ENCODE data around the gene MAPK10. TPM values are rescaled to one million over a fixed set of nuclear protein-coding genes. Genes with fewer than 3 reads are reported as not detected.
A peak's percentile ranks its signal among the peaks of the same experiment; 100 is the strongest.

MAPK10 gene
- total RNA-seq, 1 donor from 2014 or later = 25.2 TPM

DNA sequence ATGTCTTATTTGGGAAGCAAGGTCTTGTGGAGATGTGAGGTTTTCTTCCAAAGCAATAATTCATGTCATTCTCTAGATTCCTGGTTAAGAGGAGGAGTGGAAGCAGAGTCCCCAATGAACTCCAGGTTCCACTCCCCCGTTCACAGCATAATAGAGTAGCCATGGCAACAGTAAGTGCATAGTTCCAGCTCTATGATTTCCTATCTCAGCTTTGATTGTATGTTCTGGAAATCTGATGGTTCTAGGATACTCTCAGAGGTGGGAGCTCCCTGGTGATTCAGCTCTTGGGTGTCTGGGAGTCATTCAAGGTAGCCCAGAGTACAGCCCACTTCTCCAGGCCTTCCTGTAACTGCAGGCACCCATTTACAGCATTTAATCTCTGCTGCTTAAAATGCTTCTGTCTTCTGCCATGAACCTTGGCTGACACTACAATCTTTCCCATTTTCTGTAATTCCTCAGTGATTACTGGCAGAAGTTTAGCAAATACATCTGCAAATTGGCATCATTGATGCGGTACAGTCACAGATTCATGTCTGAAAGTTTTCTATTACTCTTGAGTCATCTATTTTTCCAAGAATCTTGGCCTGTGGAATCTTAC lies 242.0 kb downstream of the MAPK10 start:
- Mint-ChIP-seq H3K9me3 (peaks cover 22% of the 10 kb centered on the region), H3K27ac (peak overlapping the region; percentile 76), H3K27me3 (ENCODE audit: low read depth) (no peaks in the 10 kb centered on the region), H3K4me1 (peaks cover 19% of the 10 kb centered on the region), H3K4me3 (no peak overlapping the region), H3K36me3 (peaks cover 2% of the 10 kb centered on the region)
- TF ChIP-seq, protein P1, sequence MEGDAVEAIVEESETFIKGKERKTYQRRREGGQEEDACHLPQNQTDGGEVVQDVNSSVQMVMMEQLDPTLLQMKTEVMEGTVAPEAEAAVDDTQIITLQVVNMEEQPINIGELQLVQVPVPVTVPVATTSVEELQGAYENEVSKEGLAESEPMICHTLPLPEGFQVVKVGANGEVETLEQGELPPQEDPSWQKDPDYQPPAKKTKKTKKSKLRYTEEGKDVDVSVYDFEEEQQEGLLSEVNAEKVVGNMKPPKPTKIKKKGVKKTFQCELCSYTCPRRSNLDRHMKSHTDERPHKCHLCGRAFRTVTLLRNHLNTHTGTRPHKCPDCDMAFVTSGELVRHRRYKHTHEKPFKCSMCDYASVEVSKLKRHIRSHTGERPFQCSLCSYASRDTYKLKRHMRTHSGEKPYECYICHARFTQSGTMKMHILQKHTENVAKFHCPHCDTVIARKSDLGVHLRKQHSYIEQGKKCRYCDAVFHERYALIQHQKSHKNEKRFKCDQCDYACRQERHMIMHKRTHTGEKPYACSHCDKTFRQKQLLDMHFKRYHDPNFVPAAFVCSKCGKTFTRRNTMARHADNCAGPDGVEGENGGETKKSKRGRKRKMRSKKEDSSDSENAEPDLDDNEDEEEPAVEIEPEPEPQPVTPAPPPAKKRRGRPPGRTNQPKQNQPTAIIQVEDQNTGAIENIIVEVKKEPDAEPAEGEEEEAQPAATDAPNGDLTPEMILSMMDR (IDR thresholded peaks at IDR 0.05; ENCODE audit: unreplicated experiment) = no peak
- no peak for DNase-seq (ENCODE audit: low spot score in 2 of 2, unreplicated experiment in 2 of 2)

DNA sequence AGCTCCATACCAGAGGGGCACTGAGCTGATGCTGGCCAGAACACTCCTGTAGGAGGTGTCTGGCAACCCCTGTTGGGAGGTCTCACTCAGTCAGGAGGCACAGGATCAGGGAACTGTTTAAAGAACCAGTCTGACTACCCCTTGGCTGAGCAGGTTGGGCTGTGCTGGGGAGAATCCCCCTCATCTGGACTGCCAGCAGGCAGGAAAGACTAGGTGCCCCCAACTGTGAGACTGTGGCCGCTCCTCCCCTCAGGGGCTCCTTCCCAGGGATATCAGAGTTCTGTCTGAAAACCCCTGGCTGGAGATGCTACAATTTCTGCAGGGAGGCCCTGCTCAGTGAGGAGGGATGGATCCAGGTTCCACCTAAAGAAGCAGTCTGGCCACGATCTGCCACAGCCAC lies 245.3 kb downstream of the MAPK10 start:
- no peak for DNase-seq (ENCODE audit: low spot score in 2 of 2, unreplicated experiment in 2 of 2)
- TF ChIP-seq, protein P1 (IDR thresholded peaks at IDR 0.05; ENCODE audit: unreplicated experiment) = no peak
- no peaks in the 10 kb centered on the region for H3K27me3 Mint-ChIP-seq (ENCODE audit: low read depth)
- peaks cover 14% of the 10 kb centered on the region for H3K36me3 Mint-ChIP-seq
- no peak overlapping the region for H3K27ac Mint-ChIP-seq
- H3K4me1 Mint-ChIP-seq = peaks cover 17% of the 10 kb centered on the region
- peaks cover 42% of the 10 kb centered on the region for H3K9me3 Mint-ChIP-seq
- H3K4me3 Mint-ChIP-seq = no peak overlapping the region

DNA sequence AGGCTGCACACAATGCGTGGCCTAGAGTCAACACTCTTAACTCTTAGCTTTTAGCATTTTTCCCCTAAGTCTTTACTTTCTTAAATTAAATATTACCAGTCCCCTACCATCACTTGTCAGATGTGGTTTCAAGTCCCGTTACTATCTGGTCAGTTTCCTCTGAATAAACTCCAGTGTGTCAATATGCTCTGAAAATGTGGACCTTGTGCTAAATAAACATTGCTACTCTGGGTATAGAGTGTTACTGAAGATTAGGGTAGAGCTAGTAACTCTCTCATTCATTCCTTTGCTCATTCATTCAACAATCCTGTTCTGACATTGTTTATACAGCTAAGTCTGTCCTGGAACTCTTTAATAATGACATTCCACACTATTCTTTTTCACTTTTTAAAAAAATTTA lies 251.0 kb downstream of the MAPK10 start:
- Mint-ChIP-seq H3K4me3 (no peak overlapping the region), H3K4me1 (no peaks in the 10 kb centered on the region), H3K9me3 (peaks cover 41% of the 10 kb centered on the region), H3K27ac (no peak overlapping the region), H3K27me3 (ENCODE audit: low read depth) (no peaks in the 10 kb centered on the region), H3K36me3 (peaks cover 14% of the 10 kb centered on the region)
- TF ChIP-seq, protein P1 (IDR thresholded peaks at IDR 0.05; ENCODE audit: unreplicated experiment) = no peak
- no peak for DNase-seq (ENCODE audit: low spot score in 2 of 2, unreplicated experiment in 2 of 2)

DNA sequence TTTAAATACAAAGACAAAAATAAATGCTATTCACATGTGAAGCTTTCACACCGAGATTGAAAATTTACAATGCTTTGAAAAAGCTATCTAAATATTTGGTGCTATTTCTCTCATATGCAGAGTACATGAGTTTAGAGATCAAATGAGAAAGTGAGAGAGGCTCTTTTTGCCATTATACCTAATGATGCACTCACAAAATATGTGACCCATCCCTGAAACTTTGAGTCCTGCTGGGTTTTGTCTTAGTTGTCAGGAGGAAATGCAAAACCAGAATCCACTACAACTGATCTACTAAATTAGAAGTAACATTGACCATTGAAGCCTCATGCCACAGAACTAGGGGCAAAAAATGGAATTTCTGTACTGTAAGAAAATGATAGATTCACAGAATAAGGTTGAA lies 251.7 kb downstream of the MAPK10 start:
- peaks cover 14% of the 10 kb centered on the region for H3K36me3 Mint-ChIP-seq
- TF ChIP-seq, protein P1 (IDR thresholded peaks at IDR 0.05; ENCODE audit: unreplicated experiment) = no peak
- no peaks in the 10 kb centered on the region for H3K4me1 Mint-ChIP-seq
- H3K27ac Mint-ChIP-seq = no peak overlapping the region
- H3K9me3 Mint-ChIP-seq = peaks cover 34% of the 10 kb centered on the region
- DNase-seq (ENCODE audit: low spot score in 2 of 2, unreplicated experiment in 2 of 2) = no peak
- H3K27me3 Mint-ChIP-seq (ENCODE audit: low read depth) = no peaks in the 10 kb centered on the region
- no peak overlapping the region for H3K4me3 Mint-ChIP-seq

DNA sequence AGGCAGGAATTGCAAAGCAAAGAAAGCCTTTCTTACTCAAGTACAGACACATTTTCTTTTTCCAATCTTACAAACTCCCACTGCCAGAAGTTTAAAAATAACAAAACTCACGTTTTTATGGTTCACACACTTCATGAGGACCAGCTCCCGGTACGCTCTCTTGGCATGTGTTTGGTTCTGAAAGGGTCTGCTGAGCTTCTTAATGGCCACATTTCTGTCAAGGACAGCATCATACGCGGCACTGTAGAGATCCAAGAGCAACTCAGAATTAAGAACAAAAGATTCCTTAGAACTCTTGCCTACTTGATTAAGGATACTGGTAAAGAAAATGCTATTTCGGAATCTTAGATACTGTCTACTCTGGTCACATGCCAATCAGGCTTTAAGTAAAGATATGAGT lies 252.7 kb downstream of the MAPK10 start:
- TF ChIP-seq, protein P1 (IDR thresholded peaks at IDR 0.05; ENCODE audit: unreplicated experiment) = no peak
- peaks cover 8% of the 10 kb centered on the region for H3K36me3 Mint-ChIP-seq
- H3K27me3 Mint-ChIP-seq (ENCODE audit: low read depth) = no peaks in the 10 kb centered on the region
- no peaks in the 10 kb centered on the region for H3K4me1 Mint-ChIP-seq
- no peak overlapping the region for H3K4me3 Mint-ChIP-seq
- H3K9me3 Mint-ChIP-seq = peaks cover 24% of the 10 kb centered on the region
- DNase-seq (ENCODE audit: low spot score in 2 of 2, unreplicated experiment in 2 of 2) = no peak
- no peak overlapping the region for H3K27ac Mint-ChIP-seq

DNA sequence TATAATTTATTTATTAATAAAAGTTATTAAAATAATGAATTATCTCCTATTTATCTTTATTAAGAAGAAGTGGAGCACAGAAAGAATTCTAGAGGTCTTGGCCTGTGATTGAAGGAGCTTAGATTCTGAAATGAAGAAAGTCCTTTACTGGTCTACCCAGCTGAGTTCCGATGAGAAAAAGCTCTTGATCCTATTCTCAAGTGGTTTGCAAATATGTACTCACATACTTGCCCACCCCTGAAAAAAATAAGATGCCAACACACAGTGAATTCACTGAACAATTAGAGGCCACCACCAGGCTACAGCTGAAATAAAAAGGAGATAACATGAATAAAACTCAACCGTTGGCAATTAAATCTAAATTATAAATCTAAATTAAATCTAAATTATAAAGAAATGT lies 253.4 kb downstream of the MAPK10 start:
- TF ChIP-seq, protein P1 (IDR thresholded peaks at IDR 0.05; ENCODE audit: unreplicated experiment) = no peak
- Mint-ChIP-seq H3K36me3 (peaks cover 5% of the 10 kb centered on the region), H3K4me3 (no peak overlapping the region), H3K9me3 (peaks cover 18% of the 10 kb centered on the region), H3K27me3 (ENCODE audit: low read depth) (no peaks in the 10 kb centered on the region), H3K27ac (no peak overlapping the region), H3K4me1 (no peaks in the 10 kb centered on the region)
- no peak for DNase-seq (ENCODE audit: low spot score in 2 of 2, unreplicated experiment in 2 of 2)
